AG04450 (cell line): ENCODE measurements around the gene VEPH1. TPM values are rescaled to one million over a fixed set of nuclear protein-coding genes. Genes with fewer than 3 reads are reported as not detected.
A peak's percentile ranks its signal among the peaks of the same experiment; 100 is the strongest.

Source experiments
- CTCF ChIA-PET: fragments of 300-600, 350-600 bp; formaldehyde crosslinking; extraction: SDS; loops from one replicate; lab custom pipeline; 2022; ENCODE audit warnings: antibody characterized with exemption, inconsistent platforms; lab: Charles Lee
- POLR2A ChIA-PET: fragments of 350-600 bp; formaldehyde crosslinking; extraction: SDS; loops from one replicate; lab custom pipeline; 2021; ENCODE audit warnings: antibody characterized with exemption, inconsistent platforms; lab: Yijun Ruan, JAX
- DNase-seq: peaks from one replicate; pipeline ENCODE4 v3.0.0-alpha.2; 2011; ENCODE audit warnings: low read depth, low spot score
- H3K27ac ChIP-seq: one replicate; pipeline ENCODE4 v1.5.1; 2012; ENCODE audit warnings: low read depth, low read length, control low read depth
- H3K27me3 ChIP-seq: one replicate; pipeline ENCODE4 v1.6.0; 2012; ENCODE audit warnings: low read length; ENCODE audit not compliant: control insufficient read depth, insufficient read depth
- H3K4me3 ChIP-seq: 2 replicates; pipeline ENCODE4 v1.5.1; 2011; ENCODE audit warnings: mild to moderate bottlenecking, low read depth, low read length, control low read depth
- H3K9me3 ChIP-seq: 2 replicates; pipeline ENCODE4 v1.5.1; 2012; ENCODE audit warnings: low read length; ENCODE audit not compliant: control insufficient read depth, insufficient read depth
- polyA plus RNA-seq: library from polyadenylated mRNA; depleted of rRNA; stranded (reverse); fragments of >200 nt; gene quantifications from 2 replicates; pipeline ENCODE4 v1.2.3, GENCODE V29; 2011
- TF ChIP-seq, protein P1 (sequence below): IDR thresholded peaks from 2 replicates; pipeline ENCODE4 v1.5.1; 2011; ENCODE audit warnings: low read depth, low read length, control low read depth, inconsistent platforms

VEPH1 gene
- polyA plus RNA-seq, 1 experiment, result 36.4 TPM

DNA sequence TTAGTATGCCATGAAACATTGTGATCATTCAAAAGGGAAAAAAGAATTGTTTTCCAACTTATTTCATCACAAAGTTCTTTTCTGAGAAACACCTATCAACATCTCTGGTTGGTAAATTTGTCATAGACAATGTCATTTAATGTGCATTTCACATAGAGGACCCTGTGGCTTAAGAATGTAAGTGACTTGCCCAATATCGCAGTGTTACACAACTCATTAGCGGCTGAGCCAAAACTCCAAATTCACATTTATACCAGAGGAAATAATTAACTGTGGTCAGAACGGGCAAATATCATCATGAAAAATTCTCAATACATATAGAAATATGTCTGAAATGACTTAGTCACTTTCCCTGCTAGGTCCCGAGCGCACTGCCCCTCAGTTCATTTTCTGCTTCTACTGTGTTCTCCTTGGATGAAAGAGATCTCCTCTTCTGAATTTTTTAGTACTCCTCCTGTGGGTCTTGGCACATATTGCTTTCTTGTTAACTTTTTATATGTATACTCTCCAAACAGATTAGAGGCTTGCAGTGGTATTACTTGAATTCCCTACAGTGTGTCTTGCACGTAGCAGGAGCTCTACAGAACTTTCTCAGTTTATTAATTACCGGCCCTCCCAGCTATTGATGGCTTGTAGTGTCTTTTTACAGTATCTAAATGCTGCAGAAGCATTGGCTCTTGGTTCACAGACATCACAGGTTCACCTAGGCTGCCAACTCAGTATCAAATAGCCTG, 33.5 kb downstream of the VEPH1 start:
- ChIA-PET CTCF (no interaction called here), POLR2A (no interaction called here)
- Histone ChIP-seq H3K9me3 (no peaks in the 10 kb centered on the region), H3K27me3 (no peaks in the 10 kb centered on the region), H3K27ac (no peak overlapping the region), H3K4me3 (no peak overlapping the region)
- DNase-seq, result no peak
- TF ChIP-seq, protein P1, sequence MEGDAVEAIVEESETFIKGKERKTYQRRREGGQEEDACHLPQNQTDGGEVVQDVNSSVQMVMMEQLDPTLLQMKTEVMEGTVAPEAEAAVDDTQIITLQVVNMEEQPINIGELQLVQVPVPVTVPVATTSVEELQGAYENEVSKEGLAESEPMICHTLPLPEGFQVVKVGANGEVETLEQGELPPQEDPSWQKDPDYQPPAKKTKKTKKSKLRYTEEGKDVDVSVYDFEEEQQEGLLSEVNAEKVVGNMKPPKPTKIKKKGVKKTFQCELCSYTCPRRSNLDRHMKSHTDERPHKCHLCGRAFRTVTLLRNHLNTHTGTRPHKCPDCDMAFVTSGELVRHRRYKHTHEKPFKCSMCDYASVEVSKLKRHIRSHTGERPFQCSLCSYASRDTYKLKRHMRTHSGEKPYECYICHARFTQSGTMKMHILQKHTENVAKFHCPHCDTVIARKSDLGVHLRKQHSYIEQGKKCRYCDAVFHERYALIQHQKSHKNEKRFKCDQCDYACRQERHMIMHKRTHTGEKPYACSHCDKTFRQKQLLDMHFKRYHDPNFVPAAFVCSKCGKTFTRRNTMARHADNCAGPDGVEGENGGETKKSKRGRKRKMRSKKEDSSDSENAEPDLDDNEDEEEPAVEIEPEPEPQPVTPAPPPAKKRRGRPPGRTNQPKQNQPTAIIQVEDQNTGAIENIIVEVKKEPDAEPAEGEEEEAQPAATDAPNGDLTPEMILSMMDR, result no peak

DNA sequence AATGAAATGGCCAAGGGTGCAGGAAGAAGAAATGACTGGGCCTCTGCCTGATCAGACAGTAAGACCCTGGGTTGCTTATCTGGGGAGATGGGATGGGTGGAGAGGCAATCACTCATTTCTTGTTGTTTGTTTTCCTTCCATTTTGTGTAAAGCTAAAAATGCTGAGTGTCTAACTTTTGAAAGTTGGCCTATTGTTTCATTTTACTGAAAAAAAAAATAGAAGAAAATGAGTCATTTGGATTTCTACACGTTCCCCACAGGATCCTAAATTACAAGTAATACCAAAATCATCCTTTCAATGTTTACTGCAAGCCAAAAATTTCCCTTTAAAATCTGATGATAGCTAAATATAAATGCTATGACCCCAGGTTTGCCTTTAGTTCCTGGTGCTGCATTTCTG, 36.0 kb downstream of the VEPH1 start:
- CTCF ChIA-PET, result interaction anchor here (0.6 kb wide), 1 partner anchor 1181 kb away, joined by 9 read pairs; no protein-coding TSS in a partner anchor
- Histone ChIP-seq H3K4me3 (no peak overlapping the region), H3K27ac (peak overlapping the region; percentile 68), H3K27me3 (no peaks in the 10 kb centered on the region), H3K9me3 (no peaks in the 10 kb centered on the region)
- TF ChIP-seq, protein P1, result no peak
- POLR2A ChIA-PET, result interaction anchor here (1.1 kb wide), 1 partner anchor 31 kb away, joined by 3 read pairs; no protein-coding TSS in a partner anchor
- DNase-seq, result no peak

DNA sequence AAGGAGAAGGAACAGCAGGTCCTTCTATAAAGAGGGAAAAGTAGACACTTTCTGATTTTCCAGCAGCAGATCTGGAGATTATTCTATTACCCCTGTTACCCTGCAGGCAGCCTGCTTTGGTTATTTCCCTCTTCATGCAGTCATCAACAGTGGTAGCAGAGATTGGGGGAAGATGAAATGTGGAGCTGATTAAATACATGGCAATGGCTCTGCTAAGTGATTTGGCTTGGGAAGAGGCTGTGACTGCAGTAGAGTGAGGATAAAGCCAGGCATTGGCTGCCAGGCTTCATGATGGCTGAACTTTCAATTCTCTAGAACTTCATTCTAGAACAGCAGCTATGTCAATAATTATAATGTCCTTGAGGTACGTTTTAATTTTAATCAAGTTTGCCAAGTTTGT, 37.5 kb downstream of the VEPH1 start:
- Histone ChIP-seq H3K27ac (no peak overlapping the region), H3K27me3 (no peaks in the 10 kb centered on the region), H3K4me3 (no peak overlapping the region), H3K9me3 (no peaks in the 10 kb centered on the region)
- ChIA-PET POLR2A (no interaction called here), CTCF (interaction anchor here (1.1 to 2.2 kb wide), 4 partner anchors 18 to 264 kb away, joined by 3 to 10 read pairs (median 5); no protein-coding TSS in a partner anchor)
- TF ChIP-seq, protein P1, result no peak
- no peak for DNase-seq

GRCh38 chr3:157464321-157464720, 38.9 kb downstream of the VEPH1 start:
- TF ChIP-seq, protein P1, result no peak
- POLR2A ChIA-PET, result interaction anchor here (1.1 kb wide), 1 partner anchor 11 kb away, joined by 3 read pairs; no protein-coding TSS in a partner anchor
- Histone ChIP-seq H3K27me3 (no peaks in the 10 kb centered on the region), H3K27ac (peak overlapping the region; percentile 47), H3K9me3 (no peaks in the 10 kb centered on the region), H3K4me3 (no peak overlapping the region)
- DNase-seq, result peak; percentile 52
- CTCF ChIA-PET, result interaction anchor here (1.1 to 2.2 kb wide), 5 partner anchors 15 to 263 kb away, joined by 3 to 10 read pairs (median 4); no protein-coding TSS in a partner anchor

DNA sequence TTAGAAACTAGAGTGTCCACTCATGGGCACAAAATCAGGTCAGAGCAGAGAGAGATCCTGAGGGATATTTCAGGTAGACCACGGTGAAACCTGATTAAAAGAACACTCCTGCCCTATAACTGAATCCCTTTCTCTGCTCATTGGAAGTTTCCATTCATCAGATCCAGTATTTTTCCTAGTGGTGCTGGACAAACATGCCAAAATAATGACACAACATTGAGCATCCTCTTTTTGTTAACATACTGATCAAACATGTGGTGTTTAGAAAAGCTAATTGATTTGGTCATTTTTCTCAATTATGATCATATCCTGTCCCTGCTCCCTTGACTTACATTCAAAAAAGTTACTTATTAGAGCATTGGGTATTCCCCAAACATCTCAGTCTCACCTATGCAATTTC, 39.4 kb downstream of the VEPH1 start:
- TF ChIP-seq, protein P1, result no peak
- ChIA-PET POLR2A (no interaction called here), CTCF (interaction anchor here (1.5 to 2.2 kb wide), 3 partner anchors 16 to 69 kb away, joined by 4 to 10 read pairs (median 7); no protein-coding TSS in a partner anchor)
- no peak overlapping the region for H3K4me3 ChIP-seq
- no peaks in the 10 kb centered on the region for H3K27me3 ChIP-seq
- H3K27ac ChIP-seq, result peak overlapping the region; percentile 47
- no peaks in the 10 kb centered on the region for H3K9me3 ChIP-seq
- no peak for DNase-seq
